NCI-H1930 (cell line): ENCODE measurements around the gene ARHGAP10.
"Not testable (repeated sequence)": the region's sequence is repeated elsewhere in the genome, so short reads cannot be mapped to it uniquely, and the experiment has no call there.

Source experiments
- DNase-seq, 2 experiments: peaks; one replicate each; lab custom pipeline; 2025; lab: John Stamatoyannopoulos, UW

Gene ARHGAP10

GRCh38 chr4:147793569-147794313 is 61.9 kb downstream of the ARHGAP10 start:
- no peak for DNase-seq

DNA sequence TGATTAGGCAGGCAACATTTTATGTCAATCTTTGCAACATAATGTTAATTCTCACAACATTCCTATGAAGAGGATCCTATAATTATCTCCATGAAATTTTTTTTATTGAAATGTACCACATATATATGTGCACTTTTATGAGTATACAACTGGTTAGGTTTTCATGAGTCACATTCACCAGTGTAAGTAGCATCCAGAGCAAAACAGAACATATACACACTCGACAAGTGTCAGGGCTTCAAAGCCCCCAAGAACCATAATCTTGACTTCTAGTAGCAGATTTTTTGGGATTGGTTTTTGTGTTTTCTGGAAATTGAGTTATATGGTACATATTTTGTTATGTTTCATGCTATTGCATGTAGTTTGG is 62.4 kb downstream of the ARHGAP10 start:
- no peak for DNase-seq

DNA sequence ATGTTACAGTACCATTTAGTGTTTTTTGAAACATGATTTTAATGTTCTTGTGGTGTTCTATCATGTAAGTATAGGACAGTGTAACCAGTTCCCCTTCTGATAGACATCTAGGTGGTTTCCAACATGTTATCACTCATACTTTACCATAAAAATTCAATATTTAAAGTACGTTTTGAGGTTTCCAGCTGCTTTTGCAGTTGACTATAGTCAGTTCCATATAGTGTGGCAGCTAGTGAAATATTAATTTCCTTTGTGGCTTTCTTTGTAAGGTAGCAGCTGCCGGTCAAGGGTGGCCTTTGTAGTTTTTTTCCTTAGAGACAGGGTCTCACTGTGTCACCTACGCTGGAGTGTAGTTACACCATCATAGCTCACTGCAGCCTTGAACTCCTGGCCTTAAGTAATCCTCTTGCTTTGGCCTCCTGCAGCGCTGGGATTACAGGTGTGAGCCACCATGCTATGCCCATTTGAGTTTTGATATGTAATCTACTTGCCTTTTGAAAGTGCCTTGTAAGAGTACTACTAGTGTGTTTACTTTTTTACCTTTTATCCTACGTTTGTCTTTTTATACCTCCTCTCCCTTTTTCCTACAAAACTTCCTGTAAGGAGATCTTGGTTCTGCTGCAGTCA is 63.0 kb downstream of the ARHGAP10 start:
- no peak for DNase-seq

- not testable (repeated sequence) for DNase-seq
Observed at GRCh38 chr4:147799057-147799456, 67.2 kb downstream of the ARHGAP10 start.

DNA sequence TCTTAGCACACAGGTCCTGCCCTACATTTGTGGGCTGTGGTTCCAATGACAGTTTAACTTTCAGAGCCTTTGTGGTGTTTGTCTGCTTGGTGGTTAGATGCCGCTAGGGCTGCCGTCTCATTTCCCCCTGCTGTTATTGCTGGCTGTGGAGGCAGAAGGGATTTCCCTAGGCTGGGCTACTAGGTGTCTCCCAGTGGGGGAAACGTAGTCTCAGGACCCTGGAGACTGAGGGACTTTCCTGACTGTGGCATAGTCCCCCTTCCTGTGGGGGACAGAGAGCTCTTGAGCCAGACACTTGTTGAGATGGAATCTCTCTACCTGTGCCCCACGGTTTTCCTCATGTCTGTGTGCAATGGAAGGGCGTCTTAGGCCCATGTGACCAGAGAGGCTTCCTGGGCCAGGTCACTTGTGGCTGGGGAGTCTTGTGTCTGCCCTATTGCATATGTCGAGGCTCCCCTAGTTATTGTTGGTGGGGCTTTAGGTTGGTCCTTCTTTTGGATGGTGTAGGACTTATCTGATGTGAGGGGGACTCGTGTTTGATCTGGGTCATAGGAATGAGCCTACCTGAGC is 68.2 kb downstream of the ARHGAP10 start:
- no peak for DNase-seq

DNA sequence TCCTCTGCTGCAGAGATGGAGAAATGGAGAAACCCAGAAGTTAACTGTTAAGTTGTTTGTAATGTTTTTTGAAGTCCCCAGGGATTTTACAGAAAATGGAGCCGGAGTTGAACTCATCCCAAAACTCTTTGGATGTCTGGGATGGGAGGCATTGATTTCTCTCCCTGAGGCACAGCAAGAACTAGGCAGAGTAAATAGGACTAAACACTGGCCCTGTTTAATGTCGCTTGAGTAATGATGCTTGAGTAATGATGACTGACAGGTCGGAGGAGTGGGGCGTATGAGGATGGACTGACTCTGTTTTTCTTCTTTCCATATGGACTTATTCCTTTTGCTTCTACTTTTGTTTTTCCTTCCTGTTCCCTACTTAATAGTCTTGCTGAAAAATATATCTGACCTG is 69.9 kb downstream of the ARHGAP10 start:
- DNase-seq, result no peak

DNA sequence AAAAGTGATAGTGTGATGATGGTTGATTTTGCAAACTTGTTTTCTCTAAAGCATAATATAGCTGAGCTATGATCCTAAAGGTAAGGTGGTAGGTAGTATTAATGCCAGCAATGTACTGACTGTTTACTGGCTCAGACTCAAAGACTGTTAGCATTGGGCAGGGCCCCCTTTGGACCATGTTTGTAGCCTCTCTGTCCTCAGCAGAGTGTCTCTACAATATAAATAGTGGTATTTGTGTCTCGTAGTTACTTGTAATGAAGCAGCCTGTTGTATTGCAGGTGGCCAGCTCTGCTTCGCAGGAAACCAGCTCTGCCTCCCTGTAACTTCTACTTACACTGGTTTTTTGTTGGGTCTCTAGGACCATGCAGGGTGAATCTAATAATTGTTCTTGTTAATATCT is 70.5 kb downstream of the ARHGAP10 start:
- no peak for DNase-seq

GRCh38 chr4:147805946-147806345 is 74.1 kb downstream of the ARHGAP10 start:
- DNase-seq, result no peak

DNA sequence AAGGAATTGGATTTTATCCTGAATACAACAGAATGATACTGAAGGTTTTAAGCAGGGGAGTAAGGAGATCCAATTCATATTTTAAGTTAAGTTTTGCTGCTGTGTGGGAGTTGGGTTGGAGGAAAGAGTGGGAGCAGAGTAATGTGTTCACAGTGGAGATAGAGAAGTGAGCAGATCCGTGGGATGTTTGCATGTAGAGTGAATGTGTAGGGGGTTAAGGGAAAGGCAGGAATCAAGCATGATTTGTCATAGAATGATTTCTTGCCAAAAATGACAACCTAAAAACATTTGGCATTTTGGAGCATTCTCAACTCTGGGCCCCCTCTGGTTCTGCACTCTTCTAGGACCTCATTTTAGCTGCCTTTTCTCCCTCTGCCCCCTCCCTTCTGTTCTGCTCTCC is 76.6 kb downstream of the ARHGAP10 start:
- no peak for DNase-seq

DNA sequence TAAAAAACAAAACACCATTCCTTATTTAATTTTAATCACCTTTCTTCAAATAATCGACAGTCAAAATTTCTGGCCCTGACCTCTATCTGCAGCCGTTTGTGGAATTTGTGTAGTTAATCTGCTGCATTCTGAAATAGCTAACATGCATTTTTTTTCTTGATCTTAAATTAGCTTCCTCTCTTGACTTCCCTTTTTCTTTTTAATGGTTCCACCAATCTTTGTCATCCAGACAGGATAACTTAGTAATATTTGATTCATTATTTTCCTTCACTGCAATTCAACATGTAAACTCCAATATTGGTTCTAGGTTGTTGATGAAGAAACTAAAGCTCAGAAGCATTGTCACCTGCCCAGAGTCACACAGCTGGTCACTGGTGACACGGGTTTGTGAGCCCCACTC is 77.3 kb downstream of the ARHGAP10 start:
- DNase-seq, result no peak

- DNase-seq, result no peak
Observed at GRCh38 chr4:147811878-147812277, 80.0 kb downstream of the ARHGAP10 start.

- DNase-seq, result no peak
Observed at GRCh38 chr4:147813109-147813773, 81.4 kb downstream of the ARHGAP10 start.

DNA sequence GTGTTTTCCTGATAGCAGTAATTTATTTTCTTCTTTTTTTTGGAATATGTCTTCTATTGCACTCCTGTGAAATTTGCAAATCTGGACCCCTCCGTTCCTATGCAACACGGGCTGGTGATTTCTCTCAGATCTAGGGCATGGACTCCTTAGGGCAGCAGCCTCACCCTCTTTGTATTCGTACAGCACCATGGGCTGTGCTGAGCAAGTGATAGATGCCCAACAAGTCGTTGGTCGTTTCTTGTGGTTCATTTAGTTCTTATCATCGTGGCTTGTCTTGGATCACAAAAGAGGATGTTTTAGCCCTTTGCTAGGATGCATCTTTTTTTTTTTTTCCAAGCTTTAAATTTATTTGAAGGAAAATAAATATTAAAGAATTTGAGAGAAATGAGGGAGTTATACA is 82.1 kb downstream of the ARHGAP10 start:
- no peak for DNase-seq

GRCh38 chr4:147814376-147814775 is 82.5 kb downstream of the ARHGAP10 start:
- no peak for DNase-seq

GRCh38 chr4:147815741-147816140 is 83.9 kb downstream of the ARHGAP10 start:
- no peak for DNase-seq

- DNase-seq, result no peak
Observed at GRCh38 chr4:147816382-147817254, 84.7 kb downstream of the ARHGAP10 start.

- no peak for DNase-seq
Observed at GRCh38 chr4:147820975-147821374, 89.1 kb downstream of the ARHGAP10 start.

DNA sequence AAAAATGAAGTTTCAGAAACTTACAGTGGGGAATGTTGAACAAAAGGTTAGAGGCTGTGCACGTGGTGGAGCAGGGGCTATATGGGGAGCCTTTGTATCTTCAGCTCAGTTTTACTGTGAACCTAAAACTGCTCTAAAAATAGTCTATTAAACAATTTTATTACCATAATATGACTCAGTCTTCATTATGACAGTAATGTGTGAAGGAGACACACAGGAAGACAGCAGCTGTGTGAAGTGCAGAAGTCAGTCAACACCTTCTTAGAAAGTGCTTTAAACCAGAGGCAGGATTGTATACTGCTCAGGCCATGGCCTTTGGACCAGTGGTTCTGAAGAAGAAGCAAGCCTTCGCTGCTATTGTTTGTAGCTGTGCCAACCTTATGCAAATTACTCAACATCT is 89.7 kb downstream of the ARHGAP10 start:
- DNase-seq, result no peak

- no peak for DNase-seq
Observed at GRCh38 chr4:147822128-147822527, 90.2 kb downstream of the ARHGAP10 start.

- no peak for DNase-seq
Observed at GRCh38 chr4:147823130-147823529, 91.2 kb downstream of the ARHGAP10 start.

GRCh38 chr4:147824316-147824715 is 92.4 kb downstream of the ARHGAP10 start:
- no peak for DNase-seq

DNA sequence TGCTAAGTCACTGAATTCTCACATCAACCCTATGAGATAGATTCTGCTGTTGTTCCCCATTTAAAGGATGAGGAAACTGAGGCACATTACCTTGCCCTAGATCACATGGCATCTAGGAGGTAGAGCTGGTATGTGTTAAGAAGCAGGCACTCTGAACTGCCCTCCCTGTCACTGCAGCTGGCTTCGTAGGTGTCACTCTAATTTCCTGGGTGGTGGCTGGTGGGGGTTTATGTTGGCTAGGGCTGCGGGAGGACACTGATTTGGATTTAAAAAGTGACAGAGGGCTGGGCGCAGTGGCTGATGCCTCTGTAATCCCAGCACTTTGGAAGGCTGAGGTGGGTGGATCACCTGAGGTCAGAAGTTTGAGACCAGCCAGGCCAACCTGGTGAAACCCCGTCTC is 93.0 kb downstream of the ARHGAP10 start:
- no peak for DNase-seq
